ENCODE data around the gene NOSTRIN. TPM values are rescaled to one million over a fixed set of nuclear protein-coding genes. Genes with fewer than 3 reads are reported as not detected.

The NOSTRIN gene
- total and polyA plus RNA-seq, 2 of the 8 experiments (the other 6 are each of a cell fraction or from before 2014, with no cell fraction given), result not detected

DNA sequence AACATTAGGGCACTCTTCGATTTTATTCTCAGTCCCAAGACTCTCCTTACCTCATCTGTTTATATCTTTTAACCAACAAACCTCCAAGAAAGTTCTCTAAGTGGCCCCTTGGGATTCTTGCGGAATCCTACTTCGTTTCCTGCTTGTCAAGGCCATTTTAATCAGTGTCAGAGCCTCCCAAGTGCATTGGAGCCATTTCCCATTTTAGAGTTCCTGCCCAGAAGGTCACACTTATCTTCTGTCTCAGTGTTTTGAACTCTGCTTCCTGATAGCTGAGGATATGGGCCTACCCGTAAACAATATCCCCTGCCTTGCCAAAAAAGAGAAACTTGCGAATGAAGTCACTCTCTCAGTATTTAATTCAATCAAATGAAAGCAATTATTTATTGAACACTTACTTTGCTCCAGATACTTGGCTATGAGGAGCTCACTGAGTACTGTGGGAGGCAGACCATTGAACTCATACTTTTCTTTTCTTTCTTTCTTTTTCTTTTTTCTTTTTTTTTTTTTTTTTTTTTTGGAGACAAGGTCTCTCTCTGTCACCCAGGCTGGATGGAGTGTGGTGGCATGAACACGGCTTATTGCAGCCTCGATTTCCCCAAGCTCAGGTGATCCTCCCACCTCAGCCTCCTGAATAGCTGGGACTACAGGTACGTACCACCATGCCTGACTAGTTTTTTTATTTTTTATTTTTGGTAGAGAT, 5.7 kb upstream of the NOSTRIN start:
- H3K23ac ChIP-seq (ENCODE audit: insufficient read length), result no peak overlapping the region
- FAIRE-seq (no peak), DNase-seq (ENCODE audit: low read depth in 1 of 2, low spot score in 2 of 2) (no peak)
- H3K4me1 ChIP-seq (replicated peaks in 1 of 4; ENCODE audit: control insufficient read depth in 3 of 4, insufficient read depth in 4 of 4, low read length in 3 of 4), result peaks cover 4 to 17% (median 10%) of the 10 kb centered on the region in 4 experiments; a peak in 5 of 7 replicates
- no peak overlapping the region for H2BK12ac ChIP-seq (ENCODE audit: low read depth, low read length)
- no peaks in the 10 kb centered on the region for H3K36me3 ChIP-seq (ENCODE audit: control insufficient read depth in 2 of 4, insufficient read depth in 4 of 4, low read length in 3 of 4)
- H3K4me3 ChIP-seq (ENCODE audit: extremely low read depth in 1 of 4, insufficient read depth in 2 of 4, low read depth in 3 of 4, low read length in 4 of 4), result no peak overlapping the region
- H3K79me1 ChIP-seq (ENCODE audit: low read depth, low read length), result no peaks in the 10 kb centered on the region
- H2BK15ac ChIP-seq (ENCODE audit: low read length), result no peak overlapping the region
- no peaks in the 10 kb centered on the region for H3K79me2 ChIP-seq (ENCODE audit: control insufficient read depth in 1 of 2, insufficient read depth in 2 of 2, low read length in 2 of 2)
- no peak overlapping the region for H3K9ac ChIP-seq (replicated peaks in 1 of 4; ENCODE audit: extremely low read depth in 1 of 4, low read depth in 3 of 4, low read length in 3 of 4)
- H4K91ac ChIP-seq (replicated peaks; ENCODE audit: insufficient read length, low read length), result no peak overlapping the region
- H3K9me3 ChIP-seq (ENCODE audit: insufficient read depth in 2 of 2, low read depth in 1 of 2, low read length in 1 of 2), result no peaks in the 10 kb centered on the region
- ChIA-PET POLR2A (ENCODE audit: partially characterized antibody) (no interaction called here), CTCF (ENCODE audit: partially characterized antibody) (interaction anchor here (0.8 to 3.3 kb wide), 4 partner anchors 12 to 452 kb away, joined by 3 to 14 read pairs (median 3); no protein-coding TSS in a partner anchor)
- no peaks in the 10 kb centered on the region for H3K27me3 ChIP-seq (replicated peaks in 1 of 4; ENCODE audit: control insufficient read depth in 3 of 4, extremely low read depth in 1 of 4, insufficient read depth in 3 of 4, low read length in 3 of 4)
- no peak overlapping the region for H3K4ac ChIP-seq (replicated peaks; ENCODE audit: insufficient read length, low read depth, low read length)
- H2BK20ac ChIP-seq (ENCODE audit: low read length), result no peak overlapping the region
- no peak overlapping the region for H4K5ac ChIP-seq (ENCODE audit: insufficient read length, low read depth, low read length)
- no peaks in the 10 kb centered on the region for H4K20me1 ChIP-seq (replicated peaks in 1 of 2; ENCODE audit: control insufficient read depth in 1 of 2, insufficient read depth in 2 of 2, low read length in 2 of 2)
- no peak overlapping the region for H3K27ac ChIP-seq (ENCODE audit: low read depth, low read length)
- no peak overlapping the region for H3K56ac ChIP-seq (replicated peaks; ENCODE audit: insufficient read length, low read depth, low read length)
- no peak overlapping the region for H2AFZ ChIP-seq (ENCODE audit: low read length)
- no peak overlapping the region for H2BK5ac ChIP-seq (ENCODE audit: low read depth, low read length)
- no peak overlapping the region for H4K8ac ChIP-seq (ENCODE audit: extremely low read depth, insufficient read depth, low read length)
- H3K14ac ChIP-seq (ENCODE audit: insufficient read length), result no peak overlapping the region
- H3K4me2 ChIP-seq (ENCODE audit: insufficient read depth in 1 of 2, low read depth in 2 of 2, low read length in 2 of 2), result no peak overlapping the region
- no peak overlapping the region for H2AK5ac ChIP-seq (ENCODE audit: low read depth, low read length)
- 91% methylated on average over 8 of the region's 8 CpGs; no CpG with 5 or more reads in 1 of the 2 experiments for WGBS, 2 experiments (ENCODE audit: extremely low coverage in 1 of 2, insufficient coverage in 1 of 2, insufficient read length in 1 of 2, insufficient replicate concordance in 2 of 2, low coverage in 1 of 2, low lambda C conversion rate in 2 of 2, missing lambda C conversion rate in 1 of 2)
- H3K18ac ChIP-seq (ENCODE audit: extremely low read depth, low read length), result no peak overlapping the region
- H3K23me2 ChIP-seq (ENCODE audit: low read depth, low read length), result no peaks in the 10 kb centered on the region
- H2BK120ac ChIP-seq (replicated peaks; ENCODE audit: low read depth, low read length), result no peak overlapping the region
- TF ChIP-seq BCL11A (IDR thresholded peaks at IDR 0.05; ENCODE audit: low read depth in 2 of 2, low read length in 2 of 2) (no peak), CEBPB (IDR thresholded peaks at IDR 0.05; ENCODE audit: low read depth, low read length) (no peak)

Data from H1 (cell line).